ENCODE data around the gene TIAM1.

TIAM1 gene

GRCh38 chr21:31343680-31344480 is at the start of gene TIAM1:
TSS of gene TIAM1 (minus strand) at chr21:31344261. CDS start at chr21:31266972, 77,289 bp downstream.
- DNase-seq (ENCODE audit: low read depth) = no peak

DNA sequence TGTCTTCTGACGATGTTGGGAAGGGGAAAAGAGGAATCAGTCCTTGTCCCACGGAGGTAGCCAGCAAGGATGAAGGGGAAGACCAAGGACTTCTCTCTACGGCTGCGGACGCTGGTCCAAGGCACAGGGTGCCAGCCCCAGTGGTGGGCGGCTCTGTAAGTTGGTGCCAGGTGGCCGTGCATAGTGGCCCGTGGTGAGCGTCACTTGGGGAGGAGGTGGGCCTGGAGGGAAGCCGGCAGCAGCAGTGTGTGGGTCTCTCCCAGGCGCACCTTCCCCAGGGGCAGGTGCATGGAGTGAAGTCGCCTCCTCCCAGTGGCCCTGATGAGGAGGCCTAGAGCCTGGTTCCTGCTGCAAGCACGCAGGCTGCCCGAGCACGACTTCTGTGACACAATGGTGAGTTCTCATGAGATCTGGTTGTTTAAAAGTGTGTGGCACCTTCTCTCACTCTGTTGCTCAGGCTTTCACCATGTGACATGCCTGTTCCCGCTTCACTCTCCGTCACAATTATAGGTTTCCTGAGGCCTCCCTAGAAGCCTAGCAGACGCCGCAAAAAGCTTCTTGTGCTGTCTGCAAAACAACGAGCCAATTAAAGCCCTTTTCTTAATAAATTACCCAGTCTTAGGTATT is 43.6 kb upstream of the TIAM1 start:
- no peak for DNase-seq (ENCODE audit: low read depth)

DNA sequence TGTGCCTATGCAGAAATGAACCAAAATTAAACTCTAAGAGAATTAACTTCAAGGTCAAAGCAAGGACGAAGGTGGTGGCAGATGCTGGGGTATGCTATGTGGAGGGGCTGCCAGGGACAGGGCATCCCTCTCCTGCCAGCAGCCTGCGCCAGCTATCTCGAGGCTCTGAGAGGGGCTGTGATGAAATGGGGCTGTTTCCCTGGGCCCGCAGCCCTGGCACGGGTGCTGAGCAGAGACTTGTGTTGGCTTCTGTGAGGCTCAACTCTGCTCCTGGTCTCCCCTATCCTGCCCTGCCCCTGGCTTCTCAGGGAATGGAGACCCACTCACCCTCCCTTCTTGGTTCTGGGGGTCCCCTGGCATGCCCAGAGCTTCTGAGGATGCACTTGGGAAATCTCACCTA is 41.9 kb upstream of the TIAM1 start:
- no peak for DNase-seq (ENCODE audit: low read depth)

DNA sequence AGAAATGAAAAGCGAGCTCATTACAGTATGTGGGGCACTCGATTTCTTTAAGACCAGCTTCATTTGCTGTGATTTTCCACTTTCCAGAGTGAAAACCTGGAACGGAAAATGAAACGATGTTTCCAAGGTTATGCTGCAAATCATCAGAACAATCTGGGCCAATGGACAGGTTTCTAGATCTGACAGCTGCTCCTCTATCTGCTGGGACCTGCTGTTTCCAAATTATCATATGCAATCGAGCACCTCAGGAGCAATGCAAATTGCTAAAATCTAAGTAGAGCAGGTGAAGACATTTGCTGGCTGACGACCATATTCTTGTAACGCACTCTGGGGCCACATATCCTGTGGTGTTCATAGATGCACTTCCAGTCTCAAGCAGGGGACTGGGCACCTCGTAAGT is 39.7 kb upstream of the TIAM1 start:
- no peak for DNase-seq (ENCODE audit: low read depth)

GRCh38 chr21:31382060-31382459 is 38.0 kb upstream of the TIAM1 start:
- DNase-seq (ENCODE audit: low read depth) = no peak

DNA sequence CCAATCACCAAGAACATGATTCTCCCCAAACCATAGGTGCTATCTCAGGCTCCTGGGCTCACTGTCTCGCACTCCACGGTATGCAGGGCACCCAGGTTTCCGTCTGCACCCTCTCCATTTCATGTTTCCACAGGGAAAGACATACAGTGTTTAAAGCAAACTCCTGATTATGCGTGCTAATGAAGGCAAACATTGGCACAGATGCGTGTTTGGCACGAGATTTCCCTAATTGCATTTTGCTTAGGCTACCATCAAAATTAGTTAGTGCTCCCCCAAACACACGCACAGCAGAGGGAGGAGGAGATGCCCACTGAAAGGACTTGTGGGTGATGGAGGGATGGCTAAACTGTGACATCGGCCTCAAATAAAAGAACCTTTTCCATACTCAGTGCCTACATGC is 32.2 kb upstream of the TIAM1 start:
- DNase-seq (ENCODE audit: low read depth) = no peak

DNA sequence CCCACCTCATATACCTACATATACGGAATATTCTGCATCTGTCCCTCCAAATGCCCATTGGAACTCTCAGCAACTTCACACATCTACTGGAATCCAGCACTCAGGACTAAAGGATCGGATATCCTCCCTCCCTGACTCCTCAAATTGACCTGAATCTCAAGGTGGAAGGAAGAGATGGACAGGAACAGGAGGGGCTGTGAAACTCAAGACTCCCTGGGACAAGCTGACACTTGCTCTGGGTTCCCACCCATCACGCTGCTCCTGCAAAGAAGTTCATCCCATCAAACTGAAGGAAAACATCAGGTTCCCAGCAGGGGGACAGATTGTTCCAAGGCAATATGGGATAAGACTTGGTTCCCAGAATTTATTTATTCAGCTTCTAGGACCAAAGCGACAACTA is 30.3 kb upstream of the TIAM1 start:
- DNase-seq (ENCODE audit: low read depth) = no peak

- DNase-seq (ENCODE audit: low read depth) = no peak
Observed at GRCh38 chr21:31372471-31372765, 28.4 kb upstream of the TIAM1 start.

- no peak for DNase-seq (ENCODE audit: low read depth)
Observed at GRCh38 chr21:31371715-31372470, 27.8 kb upstream of the TIAM1 start.

GRCh38 chr21:31370893-31371544 is 27.0 kb upstream of the TIAM1 start:
- DNase-seq (ENCODE audit: low read depth) = no peak

DNA sequence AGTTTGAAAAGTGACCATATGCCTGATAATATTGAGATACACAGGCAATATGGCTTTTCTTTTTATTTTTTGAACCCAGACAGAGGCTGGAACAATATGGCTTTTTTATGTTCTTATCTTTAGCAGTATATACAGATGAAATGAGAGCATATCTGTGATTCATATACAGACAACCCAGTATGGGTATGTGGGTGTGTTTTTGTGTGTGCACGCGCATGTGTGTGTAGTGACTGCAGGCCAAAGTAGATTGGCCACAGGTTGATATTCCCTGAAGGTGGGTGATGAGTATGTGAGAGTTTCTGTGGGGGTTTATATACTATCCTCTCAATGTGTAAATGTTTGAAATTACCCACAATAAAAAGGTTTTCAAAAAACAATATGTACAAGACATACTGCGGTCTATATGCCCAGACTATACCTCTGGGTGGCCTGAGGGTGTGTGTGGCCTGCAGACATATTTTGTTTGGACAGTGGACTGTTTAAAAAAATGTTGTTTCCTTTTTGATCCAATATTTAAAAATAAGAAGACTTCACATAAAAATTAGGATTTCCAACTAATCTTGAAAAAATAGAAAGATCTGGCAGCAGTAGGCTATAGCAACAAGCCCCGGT is 26.3 kb upstream of the TIAM1 start:
- no peak for DNase-seq (ENCODE audit: low read depth)

DNA sequence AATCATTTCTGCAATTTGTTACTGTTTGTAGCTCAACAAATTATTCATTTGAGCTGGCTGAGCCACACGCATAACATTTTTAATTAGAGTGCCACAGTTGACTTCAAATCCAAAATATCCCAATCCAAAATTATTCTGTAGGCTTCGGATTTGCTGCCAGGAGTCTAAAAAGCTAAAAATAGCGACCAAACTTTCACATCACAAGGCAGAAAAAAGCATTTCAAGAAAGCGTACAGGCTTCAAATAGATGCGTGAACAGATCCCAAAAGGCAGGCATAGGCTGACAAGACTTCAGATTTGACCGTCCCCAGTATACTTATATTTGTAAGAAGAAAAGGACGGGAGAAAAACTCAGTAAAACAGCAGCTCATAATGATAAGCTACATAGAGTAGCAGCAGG is 24.3 kb upstream of the TIAM1 start:
- DNase-seq (ENCODE audit: low read depth) = no peak

DNA sequence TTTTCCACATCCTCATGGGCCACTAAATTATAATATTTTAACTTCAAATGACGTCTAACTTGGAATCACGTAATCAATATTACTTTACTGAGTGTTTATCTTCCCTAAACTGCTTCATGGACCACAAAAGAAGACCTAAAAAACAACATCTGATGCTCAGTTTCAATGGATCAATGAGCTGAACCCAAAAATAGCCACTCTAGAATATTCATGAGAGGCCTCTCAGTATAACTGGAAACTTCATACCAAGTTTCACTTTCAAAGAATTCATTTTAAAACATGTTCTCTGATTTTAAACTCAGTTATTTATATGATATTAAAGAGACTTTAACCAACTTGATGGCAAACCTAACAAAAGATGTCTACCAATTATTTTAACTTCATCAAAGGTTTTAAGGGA is 23.7 kb upstream of the TIAM1 start:
- DNase-seq (ENCODE audit: low read depth) = no peak

- DNase-seq (ENCODE audit: low read depth) = no peak
Observed at GRCh38 chr21:31366825-31367224, 22.8 kb upstream of the TIAM1 start.

DNA sequence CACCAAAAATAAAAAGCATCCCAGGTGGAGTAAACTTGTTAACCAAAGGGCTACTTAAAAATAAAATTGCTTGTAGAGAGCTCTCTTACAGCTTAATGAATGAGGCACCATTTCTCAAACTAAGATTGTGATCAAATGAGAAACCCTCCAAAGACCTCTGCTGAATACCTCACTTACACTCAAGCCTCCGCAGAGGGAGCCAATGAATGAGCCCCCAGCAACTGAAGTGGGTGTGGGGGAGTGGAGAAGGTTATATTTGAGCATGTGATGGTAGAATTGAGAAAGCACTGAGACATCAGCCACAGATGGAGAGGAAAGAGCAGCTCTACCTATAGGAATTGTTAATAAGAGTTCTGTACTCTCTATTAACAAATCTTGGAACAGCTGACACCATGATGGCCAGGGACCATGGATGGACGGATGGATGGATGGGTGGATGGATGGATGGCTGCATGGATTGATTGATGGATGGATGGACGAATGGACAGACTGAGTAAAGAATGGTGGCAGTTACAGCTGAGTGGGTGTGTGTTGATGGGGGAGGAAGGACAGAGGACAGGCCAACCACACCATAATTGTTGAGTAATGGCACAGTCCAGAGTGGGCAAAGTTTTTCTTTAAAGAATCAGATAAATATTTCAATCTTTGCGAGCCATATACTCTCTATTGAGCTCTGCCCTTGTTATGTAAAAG is 20.3 kb upstream of the TIAM1 start:
- DNase-seq (ENCODE audit: low read depth) = no peak

GRCh38 chr21:31363720-31364119 is 19.7 kb upstream of the TIAM1 start:
- no peak for DNase-seq (ENCODE audit: low read depth)

- DNase-seq (ENCODE audit: low read depth) = no peak
Observed at GRCh38 chr21:31360717-31361116, 16.7 kb upstream of the TIAM1 start.

- no peak for DNase-seq (ENCODE audit: low read depth)
Observed at GRCh38 chr21:31358158-31358557, 14.1 kb upstream of the TIAM1 start.

DNA sequence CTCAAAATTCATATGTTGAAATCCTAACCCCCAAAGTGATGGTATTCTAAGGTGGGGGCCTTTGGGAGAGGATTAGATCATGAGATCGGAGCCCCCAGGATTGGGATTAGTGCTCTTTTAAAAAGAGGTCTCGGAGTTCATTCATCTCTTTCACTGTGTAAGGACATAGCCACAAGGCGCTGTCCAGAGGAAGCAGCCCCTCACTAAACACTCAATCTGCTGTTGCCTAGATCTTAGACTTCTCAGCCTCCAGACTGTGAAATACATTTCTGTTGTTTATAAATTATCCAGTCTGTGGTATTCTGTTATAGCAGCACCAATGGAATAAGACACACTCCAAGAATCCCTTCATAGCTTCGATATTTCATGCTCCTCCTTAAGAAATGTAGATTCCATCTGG is 12.4 kb upstream of the TIAM1 start:
- DNase-seq (ENCODE audit: low read depth) = no peak

DNA sequence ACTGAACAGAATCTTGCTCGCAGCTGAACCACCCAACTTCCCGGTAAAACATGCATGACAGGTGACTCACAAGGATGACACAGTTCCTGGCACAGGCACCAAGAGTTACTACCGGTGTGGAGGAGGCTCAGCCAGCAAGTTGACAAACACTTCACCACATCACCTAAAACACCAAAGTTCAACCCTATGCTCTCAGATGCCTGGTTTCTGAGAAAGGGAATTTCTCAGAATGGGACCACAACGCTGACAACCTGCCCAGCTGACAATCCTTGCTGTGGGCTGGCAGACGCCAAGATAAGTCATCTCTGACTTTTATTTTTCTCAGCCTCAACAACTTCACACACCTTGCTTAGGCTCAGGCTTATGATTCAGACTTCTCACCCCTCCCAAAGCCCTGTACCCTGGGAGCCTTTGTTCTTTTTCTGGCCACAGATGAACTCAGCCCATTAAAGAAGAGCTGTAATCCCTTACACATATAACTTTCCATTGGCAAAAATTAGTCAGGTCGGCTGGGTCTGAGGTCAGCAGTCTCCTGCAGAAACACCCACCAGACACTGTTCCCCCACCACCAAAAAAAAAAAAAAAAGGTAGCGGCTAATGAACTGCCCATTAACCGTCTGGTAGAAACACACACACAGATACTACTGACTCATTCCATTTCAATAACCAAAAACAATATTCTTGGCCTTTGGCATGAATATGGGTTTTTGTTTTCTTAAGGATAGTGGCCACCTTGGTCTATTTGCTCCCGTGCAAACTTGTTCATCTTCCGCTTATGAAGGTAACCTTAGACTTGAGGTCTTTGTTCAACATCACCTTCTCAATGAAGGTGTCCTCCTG is 10.8 kb upstream of the TIAM1 start:
- no peak for DNase-seq (ENCODE audit: low read depth)

DNA sequence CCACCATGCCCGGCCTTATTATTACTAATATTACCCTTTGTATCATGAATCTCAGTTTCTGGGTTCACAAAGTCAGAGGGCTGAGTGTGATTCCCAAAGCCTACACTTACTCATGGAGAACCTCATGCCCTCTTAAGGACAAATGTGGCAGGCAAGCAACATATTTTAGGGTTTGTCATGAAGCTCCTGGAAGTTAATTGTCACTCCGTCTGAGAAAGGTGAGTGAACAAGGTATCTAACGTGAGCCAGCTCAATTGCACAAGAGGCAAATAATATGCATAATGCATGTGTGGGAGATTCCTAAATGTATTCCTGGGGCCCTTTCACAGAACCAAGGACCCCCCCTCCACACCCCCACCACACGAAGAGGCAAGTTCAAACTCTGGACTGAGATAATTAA is 10.1 kb upstream of the TIAM1 start:
- no peak for DNase-seq (ENCODE audit: low read depth)

Data from GM04504 (cell line).